Measurements from ENCODE around the gene STRADB. TPM values are rescaled to one million over a fixed set of nuclear protein-coding genes. Genes with fewer than 3 reads are reported as not detected.
"Not testable (repeated sequence)": the region's sequence is repeated elsewhere in the genome, so short reads cannot be mapped to it uniquely, and the experiment has no call there.

STRADB gene
- total RNA-seq, 4 donors from 2014 or later = 5.4 to 27.2 (median 22.0) TPM

- Histone ChIP-seq H3K9me3 (no peaks in the 10 kb centered on the region), H3K27ac (peak overlapping the region; percentile 6 to 61), H3K36me3 (no peaks in the 10 kb centered on the region), H3K27me3 (no peaks in the 10 kb centered on the region), H3K4me1 (peaks cover 4 to 12% of the 10 kb centered on the region in 2 donors), H3K4me3 (no peak overlapping the region)
- intact Hi-C loops (cut with DNase I; ENCODE audit: low total_unique reads) = no loop called here
- no peak for DNase-seq
- TF ChIP-seq POLR2A (IDR thresholded peaks at IDR 0.05) (no peak), CTCF (IDR thresholded peaks at IDR 0.05) (no peak)
These were observed 19.4 kb upstream of the STRADB start for GRCh38 chr2:201432038-201432620.

- Histone ChIP-seq H3K4me1 (peaks cover 4 to 12% of the 10 kb centered on the region in 2 donors), H3K9me3 (no peaks in the 10 kb centered on the region), H3K4me3 (no peak overlapping the region), H3K27me3 (no peaks in the 10 kb centered on the region), H3K36me3 (no peaks in the 10 kb centered on the region), H3K27ac (peak overlapping the region; percentile 6 to 61)
- no peak for TF ChIP-seq CTCF (IDR thresholded peaks at IDR 0.05)
- no peak for TF ChIP-seq POLR2A (IDR thresholded peaks at IDR 0.05)
- intact Hi-C loops (cut with DNase I; ENCODE audit: low total_unique reads) = no loop called here
- DNase-seq = peak in 1 of 2 donors; percentile 33
These were observed 18.7 kb upstream of the STRADB start for GRCh38 chr2:201432621-201433393.

GRCh38 chr2:201433394-201433995, 18.0 kb upstream of the STRADB start:
- H3K9me3 ChIP-seq = no peaks in the 10 kb centered on the region
- intact Hi-C loops (cut with DNase I; ENCODE audit: low total_unique reads) = no loop called here
- peaks cover 4 to 12% of the 10 kb centered on the region in 2 donors for H3K4me1 ChIP-seq
- no peak for TF ChIP-seq POLR2A (IDR thresholded peaks at IDR 0.05)
- no peak for TF ChIP-seq CTCF (IDR thresholded peaks at IDR 0.05)
- H3K4me3 ChIP-seq = no peak overlapping the region
- H3K27me3 ChIP-seq = no peaks in the 10 kb centered on the region
- peak overlapping the region; percentile 1 to 61 for H3K27ac ChIP-seq
- no peaks in the 10 kb centered on the region for H3K36me3 ChIP-seq
- no peak for DNase-seq

- no peak for DNase-seq
- intact Hi-C loops (cut with DNase I; ENCODE audit: low total_unique reads) = no loop called here
- no peak overlapping the region for H3K4me3 ChIP-seq
- peaks cover 4 to 12% of the 10 kb centered on the region in 2 donors for H3K4me1 ChIP-seq
- H3K36me3 ChIP-seq = no peaks in the 10 kb centered on the region
- H3K27ac ChIP-seq = no peak overlapping the region
- no peaks in the 10 kb centered on the region for H3K9me3 ChIP-seq
- TF ChIP-seq POLR2A (IDR thresholded peaks at IDR 0.05) (no peak), CTCF (IDR thresholded peaks at IDR 0.05) (no peak)
- no peaks in the 10 kb centered on the region for H3K27me3 ChIP-seq
These were observed 15.4 kb upstream of the STRADB start for GRCh38 chr2:201436141-201436540.

- H3K36me3 ChIP-seq; H3K9me3 ChIP-seq; H3K27ac ChIP-seq; H3K4me1 ChIP-seq; H3K27me3 ChIP-seq; H3K4me3 ChIP-seq; DNase-seq; intact Hi-C loops (cut with DNase I; ENCODE audit: low total_unique reads): not testable (repeated sequence)
These were observed 12.1 kb upstream of the STRADB start for GRCh38 chr2:201439336-201439922.
